GM21423 (cell line): ENCODE data around the gene DNAJC30.
"Not testable (repeated sequence)": the region's sequence is repeated elsewhere in the genome, so short reads cannot be mapped to it uniquely, and the experiment has no call there.

Source experiments
- ATAC-seq: cut with Tn5 transposase; IDR thresholded peaks from one replicate; pipeline ENCODE4 v1.9.1; 2021; ENCODE audit warnings: mild to moderate bottlenecking, moderate library complexity; ENCODE audit not compliant: unreplicated experiment

The DNAJC30 gene

DNA sequence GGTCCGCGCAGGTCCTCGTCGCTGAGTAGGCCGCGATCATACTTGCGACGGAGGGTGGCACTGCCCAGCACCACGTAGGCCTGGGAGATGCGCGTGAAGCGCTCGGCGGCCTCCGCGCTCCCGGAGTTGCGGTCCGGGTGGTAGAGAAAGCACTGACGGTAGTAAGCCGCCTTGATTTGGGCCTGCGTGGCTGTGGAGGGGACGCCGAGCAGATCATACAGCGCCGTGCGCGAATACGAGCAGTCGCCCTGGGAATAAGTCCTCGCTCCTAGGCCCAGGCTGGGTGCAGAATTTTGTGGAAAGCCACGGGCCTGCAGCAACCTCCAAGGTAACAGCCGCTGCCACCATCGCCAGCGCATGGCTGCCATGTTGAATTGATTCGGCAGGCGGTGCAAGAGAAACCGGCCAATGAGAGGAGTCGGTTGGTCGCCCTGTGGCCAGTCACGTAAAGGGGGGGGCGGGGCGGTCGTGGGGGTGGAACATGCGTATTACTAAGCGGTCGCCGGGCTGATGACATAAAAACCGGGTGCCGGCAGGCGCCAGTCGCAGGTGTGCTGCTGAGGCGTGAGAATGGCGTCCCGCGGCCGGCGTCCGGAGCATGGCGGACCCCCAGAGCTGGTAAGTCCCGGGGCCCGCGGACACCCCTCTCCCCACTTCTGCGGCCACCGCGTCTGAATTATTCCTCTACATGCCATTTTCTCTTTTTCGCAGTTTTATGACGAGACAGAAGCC is at the start of gene DNAJC30, which contains the start of gene BUD23:
DNAJC30 (minus strand) TSS at position 398 of the 732 bp plus-strand sequence; CDS start at position 368, 30 bp downstream.
BUD23 (plus strand) TSS at position 542 of the 732 bp plus-strand sequence; CDS start at position 571, 29 bp downstream.
- ATAC-seq, result peak; percentile 93

DNA sequence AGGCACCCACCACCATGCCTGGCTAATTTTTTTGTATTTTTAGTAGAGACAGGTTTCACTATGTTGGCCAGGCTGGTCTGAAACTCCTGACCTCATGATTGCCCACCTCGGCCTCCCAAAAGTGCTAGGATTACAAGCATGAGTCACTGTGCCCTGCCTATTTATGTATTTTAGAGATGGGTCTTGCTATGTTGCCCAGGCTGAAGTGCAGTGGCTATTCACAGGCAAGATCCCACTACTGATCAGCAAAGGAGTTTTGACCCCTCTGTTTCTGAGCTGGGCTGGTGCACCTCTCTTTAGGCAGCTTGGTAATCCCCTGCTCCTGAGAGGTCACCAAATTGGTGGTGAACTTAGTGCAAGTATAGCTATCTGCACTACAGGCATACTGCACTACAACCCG is 49.1 kb upstream of the DNAJC30 start:
- no peak for ATAC-seq

- no peak for ATAC-seq
Measured at GRCh38 chr7:73730485-73730884, 47.2 kb upstream of the DNAJC30 start.

DNA sequence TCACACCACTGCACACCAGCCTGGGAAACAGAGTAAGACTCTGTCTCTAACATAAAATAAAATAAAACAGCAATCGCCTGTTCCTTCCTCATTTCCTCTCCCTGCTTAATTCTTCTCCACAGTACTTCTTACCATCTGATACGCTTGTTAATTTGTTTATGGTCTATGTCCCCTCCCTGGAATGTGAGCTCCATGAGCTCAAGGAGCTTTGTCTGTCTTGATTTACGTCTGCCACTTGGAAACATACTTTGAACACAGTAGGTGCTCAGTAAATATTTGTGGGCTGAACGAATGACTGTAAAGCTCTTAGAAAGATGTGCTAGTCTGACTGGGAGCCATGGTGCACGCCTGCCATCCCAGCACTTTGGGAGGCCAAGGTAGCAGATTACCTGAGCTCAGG is 45.3 kb upstream of the DNAJC30 start:
- no peak for ATAC-seq

DNA sequence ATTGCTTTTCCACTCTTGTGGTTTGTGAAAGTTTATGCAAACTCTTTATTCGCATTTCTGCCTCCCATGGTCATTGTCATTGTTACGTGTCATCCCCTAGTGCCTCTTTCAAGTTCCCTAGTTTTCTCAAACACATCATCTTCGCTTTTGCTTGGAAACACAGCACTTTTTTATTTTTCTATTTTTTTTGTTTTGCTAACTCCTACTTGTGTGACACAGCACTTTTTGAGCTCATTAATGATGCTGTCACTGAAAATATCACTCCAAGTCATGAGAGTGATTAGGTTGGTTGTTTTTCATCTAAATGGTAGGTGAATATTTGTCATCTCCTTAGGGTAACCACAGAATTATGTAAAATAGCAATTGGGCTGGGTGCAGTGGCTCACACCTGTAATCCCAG is 44.7 kb upstream of the DNAJC30 start:
- ATAC-seq, result no peak

- no peak for ATAC-seq
Measured at GRCh38 chr7:73726083-73726466, 42.8 kb upstream of the DNAJC30 start.

GRCh38 chr7:73723813-73724212 is 40.6 kb upstream of the DNAJC30 start:
- ATAC-seq, result no peak

DNA sequence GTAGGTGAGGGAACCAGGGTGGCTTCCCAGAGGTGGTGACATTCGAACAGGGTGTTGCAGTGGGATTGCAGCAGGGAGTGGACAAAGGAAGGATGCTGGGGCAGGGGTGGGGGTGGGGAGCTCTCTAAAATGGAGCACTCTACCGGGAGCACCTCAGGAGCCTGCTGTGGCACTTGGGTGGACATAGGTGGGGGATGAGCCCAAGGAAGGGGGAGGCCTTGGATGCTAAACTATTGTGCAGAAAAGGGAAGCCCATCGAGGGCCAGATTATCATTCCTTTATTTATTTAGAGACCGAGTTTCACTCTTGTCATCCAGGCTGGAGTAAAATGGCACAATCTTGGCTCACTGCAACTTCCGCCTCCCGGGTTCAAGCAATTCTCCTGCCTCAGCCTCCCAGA is 39.5 kb upstream of the DNAJC30 start:
- ATAC-seq, result no peak

DNA sequence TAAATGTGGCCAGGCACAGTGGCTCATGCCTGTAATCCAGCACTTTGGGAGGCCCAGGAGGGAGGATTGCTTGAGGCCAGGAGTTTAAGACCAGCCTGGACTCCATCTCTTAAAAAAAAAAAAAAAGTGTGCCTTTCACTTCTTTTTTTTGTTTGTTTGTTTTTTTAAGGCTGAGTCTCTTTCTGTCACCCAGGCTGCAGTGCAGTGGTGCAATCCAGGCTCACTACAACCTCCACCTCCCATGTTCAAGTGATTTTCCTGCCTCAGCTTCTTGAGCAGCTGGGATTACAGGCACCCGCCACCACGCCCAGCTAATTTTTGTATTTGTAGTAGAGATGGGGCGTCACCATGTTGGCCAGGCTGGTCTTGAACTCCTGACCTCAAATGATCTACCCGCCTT is 38.9 kb upstream of the DNAJC30 start:
- ATAC-seq, result not testable (repeated sequence)

DNA sequence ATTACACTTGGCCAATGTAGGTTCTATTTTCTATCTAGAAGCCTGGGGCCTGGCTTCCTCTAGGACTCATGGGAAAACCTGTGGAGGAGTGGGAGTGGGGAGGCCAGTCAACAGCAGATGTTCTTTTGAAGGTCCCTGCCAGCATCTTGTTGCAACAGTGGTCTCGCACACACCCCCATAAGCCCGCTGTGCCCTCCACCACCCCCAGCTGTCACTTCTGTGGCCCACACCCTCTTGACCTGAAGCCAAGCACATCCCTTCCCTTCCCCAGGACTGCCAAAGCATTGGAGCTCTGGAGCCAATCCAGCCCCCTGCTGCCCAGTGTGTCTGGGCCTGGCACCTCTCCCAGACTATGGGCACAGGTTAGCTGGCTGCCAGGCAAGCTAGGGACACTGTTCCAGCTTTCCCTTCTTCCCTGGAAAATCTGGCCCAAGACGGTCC is 38.1 kb upstream of the DNAJC30 start:
- no peak for ATAC-seq

DNA sequence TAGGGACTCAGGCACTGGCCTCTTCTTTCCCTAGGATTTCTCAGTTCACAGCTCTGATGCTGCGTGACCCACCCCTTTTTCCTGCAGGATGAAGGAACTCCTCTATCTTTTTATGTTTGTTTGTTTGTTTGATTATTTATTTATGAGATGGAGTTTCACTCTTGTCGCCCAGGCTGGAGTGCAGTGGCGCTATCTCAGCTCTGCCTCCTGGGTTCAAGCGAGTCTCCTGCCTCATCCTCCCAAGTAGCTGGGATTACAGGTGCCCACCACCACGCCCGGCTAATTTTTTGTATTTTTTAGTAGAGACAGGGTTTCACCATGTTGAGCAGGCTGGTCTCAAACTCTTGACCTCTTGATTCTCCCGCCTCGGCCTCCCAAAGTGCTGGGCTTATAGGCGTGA is 37.2 kb upstream of the DNAJC30 start:
- not testable (repeated sequence) for ATAC-seq

DNA sequence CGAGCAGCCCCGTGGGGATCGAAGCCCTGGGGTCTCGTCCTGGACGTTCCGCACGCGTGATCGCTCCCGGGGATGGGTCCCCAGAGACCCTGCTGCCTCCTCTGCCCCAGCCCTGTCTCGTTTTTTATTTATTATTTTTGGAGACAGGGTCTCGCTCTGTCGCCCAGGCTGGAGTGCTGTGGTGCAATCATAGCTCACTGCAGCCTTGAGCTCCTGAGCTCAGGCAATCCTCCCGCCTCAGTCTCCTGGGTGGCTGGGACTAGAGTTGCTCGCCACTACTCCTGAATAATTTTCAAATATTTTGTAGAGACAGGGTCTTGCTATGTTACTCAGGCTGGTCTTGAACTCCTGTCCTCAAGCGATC is 36.5 kb upstream of the DNAJC30 start:
- no peak for ATAC-seq

DNA sequence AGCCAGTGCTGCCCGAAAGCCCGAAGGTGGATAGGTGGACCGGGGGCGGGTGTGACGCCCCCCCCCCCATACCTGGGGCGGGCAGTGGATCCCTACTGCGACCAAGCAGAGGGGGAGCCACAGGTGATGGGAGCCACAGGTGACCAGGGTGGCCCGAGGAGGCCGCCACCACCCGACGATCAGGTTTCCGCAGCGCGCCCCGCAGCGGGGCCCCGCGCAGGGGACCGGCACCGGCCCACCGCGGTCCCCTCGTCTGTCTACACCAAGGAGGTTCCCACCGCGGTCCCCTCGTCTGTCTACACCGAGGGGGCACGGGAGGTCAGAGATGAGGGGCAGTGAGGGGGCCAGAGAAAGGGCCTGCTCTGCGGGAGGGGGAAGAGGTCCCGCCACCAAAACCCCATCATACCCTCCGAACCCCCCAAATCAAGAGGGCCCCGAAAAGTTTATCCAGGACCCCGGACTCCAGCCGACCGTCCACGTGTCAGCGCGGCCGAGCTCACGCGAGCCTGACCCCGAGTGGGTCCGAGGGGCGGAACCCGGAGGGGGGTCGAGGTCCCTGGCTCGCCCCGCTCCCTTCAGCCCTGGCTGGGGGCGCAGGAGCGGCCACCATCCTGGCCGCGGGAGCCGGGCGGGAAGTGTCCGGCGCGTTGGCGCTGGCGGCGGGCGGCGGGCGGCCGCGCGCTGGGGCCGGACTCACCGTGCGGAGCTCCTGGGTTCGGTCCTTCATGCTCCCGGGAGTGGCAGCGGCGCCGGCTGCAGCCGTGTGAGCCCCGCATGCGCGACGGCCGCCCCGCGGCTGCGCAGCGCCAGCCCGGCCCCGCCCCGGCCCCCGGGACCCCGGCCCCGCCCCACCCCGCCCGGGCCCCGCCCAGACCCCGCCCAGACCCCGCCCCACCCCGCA is 35.9 kb upstream of the DNAJC30 start, which contains the start of gene STX1A:
STX1A (minus strand) TSS at position 765 of the 901 bp plus-strand sequence; CDS start at position 727, 38 bp downstream.
- ATAC-seq, result peak; percentile 69

GRCh38 chr7:73718438-73718881 is 35.2 kb upstream of the DNAJC30 start:
- no peak for ATAC-seq

DNA sequence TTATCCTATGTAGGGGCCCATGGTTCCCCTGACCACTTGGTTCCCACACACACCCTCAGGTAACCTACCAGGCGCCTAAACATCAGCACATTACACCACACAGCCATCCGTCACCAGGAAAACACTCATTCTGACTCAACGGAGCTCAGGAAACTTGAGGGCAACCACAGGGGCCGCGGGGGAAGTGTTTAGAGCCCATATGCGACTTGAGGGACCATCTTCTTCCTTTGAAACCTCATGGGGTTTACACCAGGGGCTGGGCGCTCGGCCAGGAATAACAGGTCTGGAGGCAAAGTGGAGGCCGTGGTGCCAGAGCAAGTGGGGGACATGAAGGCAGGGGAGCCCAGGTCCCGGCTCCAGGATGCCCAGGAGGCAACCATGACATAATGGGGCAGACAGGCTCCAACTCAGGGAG is 34.7 kb upstream of the DNAJC30 start:
- no peak for ATAC-seq

GRCh38 chr7:73717025-73717807 is 34.0 kb upstream of the DNAJC30 start:
- no peak for ATAC-seq

GRCh38 chr7:73716318-73716890 is 33.2 kb upstream of the DNAJC30 start:
- no peak for ATAC-seq

DNA sequence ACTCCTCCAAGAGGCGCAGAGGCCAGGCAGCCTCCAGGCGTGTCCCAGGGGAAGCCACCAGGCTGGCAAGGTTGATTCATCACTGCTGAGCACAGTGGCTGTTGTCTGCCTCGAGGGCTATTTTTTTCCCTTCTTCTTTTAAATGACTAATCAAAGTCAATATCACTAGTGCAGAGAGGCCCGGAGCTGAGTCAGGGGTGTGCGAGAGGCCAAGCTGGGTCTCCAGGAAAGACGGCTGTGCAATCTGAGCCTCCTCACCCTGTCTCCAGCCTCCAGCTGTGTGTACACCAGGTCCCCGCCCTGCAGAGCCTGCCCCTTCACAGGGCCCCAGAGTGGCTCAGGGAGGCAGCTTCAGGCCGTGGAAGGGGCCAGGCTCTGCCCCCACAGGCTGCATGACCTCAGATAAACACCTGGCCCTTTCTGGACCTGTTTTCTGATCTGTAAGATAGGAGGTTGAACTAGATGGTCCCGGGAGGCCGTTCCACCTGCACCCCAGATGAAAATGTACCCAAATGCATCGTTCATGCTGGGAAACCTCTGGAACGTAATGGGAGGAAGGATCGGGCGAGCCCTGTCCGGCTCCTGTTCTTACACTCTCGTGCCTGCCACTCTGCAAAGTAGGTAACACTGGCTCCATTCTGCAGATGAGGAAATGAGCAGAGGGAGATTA is 32.5 kb upstream of the DNAJC30 start:
- no peak for ATAC-seq

- ATAC-seq, result not testable (repeated sequence)
Measured at GRCh38 chr7:73713319-73713718, 30.1 kb upstream of the DNAJC30 start.

GRCh38 chr7:73712773-73713172 is 29.5 kb upstream of the DNAJC30 start:
- no peak for ATAC-seq
